K562 (cell line): ENCODE data around the gene BRINP1.

Source experiments
- NR1H2 ChIP-seq: sonication (generic); formaldehyde crosslinking; IDR thresholded peaks from 2 replicates; pipeline ENCODE4 v1.4.0; 2020; ENCODE audit warnings: mild to moderate bottlenecking, missing genetic modification reagents
- SAFB ChIP-seq: fragments of 200-400 bp; formaldehyde crosslinking; IDR thresholded peaks from 2 replicates; pipeline ENCODE4 v1.6.1; 2017; ENCODE audit warnings: low read depth, low read length, borderline replicate concordance
- STAT5A ChIP-seq: IDR thresholded peaks from 2 replicates; pipeline ENCODE4 v1.6.1; 2012; ENCODE audit warnings: low read length, inconsistent platforms, borderline replicate concordance
- TBP ChIP-seq: optimal IDR thresholded peaks from 2 replicates; pipeline ENCODE3; 2011; ENCODE audit warnings: low read depth, low read length, improper control_type of control experiment
- ZNF143 ChIP-seq: sonication (generic); formaldehyde crosslinking; IDR thresholded peaks from 2 replicates; pipeline ENCODE4 v1.9.0; 2022; ENCODE audit warnings: mild to moderate bottlenecking, missing genetic modification reagents
- TF ChIP-seq, protein P1 (sequence below): fragments of 250-450 bp; sonication (Bioruptor Pico); IDR thresholded peaks from 2 replicates; pipeline ENCODE4 v1.8.0; 2022; ENCODE audit warnings: moderate library complexity, mild to moderate bottlenecking, inconsistent platforms

DNA sequence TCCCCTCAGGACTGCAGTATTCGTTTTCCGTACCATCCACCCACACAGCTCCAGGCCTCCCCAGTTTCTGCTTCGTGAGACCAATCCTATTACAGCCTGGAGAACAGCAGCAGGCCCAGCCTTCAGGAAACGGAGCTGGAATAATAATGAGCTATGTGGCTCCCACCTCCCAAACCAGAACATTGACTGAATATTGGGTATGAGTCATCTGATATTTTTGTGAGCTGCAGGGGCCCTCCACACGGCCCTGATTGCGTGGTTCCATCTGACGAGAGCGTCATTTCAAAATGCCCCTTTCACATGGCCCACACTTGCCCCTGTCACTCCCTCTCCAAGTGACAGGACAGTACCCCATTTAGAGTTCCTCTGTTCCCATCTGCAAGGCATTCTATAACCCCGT lies 192.0 kb downstream of the BRINP1 start:
- TF ChIP-seq SAFB (no peak), ZNF143 (CRISPR knock-in tag) (no peak), STAT5A (no peak), NR1H2 (no peak), TBP (no peak)
- TF ChIP-seq, protein P1, sequence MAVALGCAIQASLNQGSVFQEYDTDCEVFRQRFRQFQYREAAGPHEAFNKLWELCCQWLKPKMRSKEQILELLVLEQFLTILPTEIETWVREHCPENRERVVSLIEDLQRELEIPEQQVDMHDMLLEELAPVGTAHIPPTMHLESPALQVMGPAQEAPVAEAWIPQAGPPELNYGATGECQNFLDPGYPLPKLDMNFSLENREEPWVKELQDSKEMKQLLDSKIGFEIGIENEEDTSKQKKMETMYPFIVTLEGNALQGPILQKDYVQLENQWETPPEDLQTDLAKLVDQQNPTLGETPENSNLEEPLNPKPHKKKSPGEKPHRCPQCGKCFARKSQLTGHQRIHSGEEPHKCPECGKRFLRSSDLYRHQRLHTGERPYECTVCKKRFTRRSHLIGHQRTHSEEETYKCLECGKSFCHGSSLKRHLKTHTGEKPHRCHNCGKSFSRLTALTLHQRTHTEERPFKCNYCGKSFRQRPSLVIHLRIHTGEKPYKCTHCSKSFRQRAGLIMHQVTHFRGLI (CRISPR knock-in tag) = no peak
